Measurements from ENCODE around the gene SLC25A28. TPM values are rescaled to one million over a fixed set of nuclear protein-coding genes. Genes with fewer than 3 reads are reported as not detected.
A peak's percentile ranks its signal among the peaks of the same experiment; 100 is the strongest.
"Not testable (repeated sequence)": the region's sequence is repeated elsewhere in the genome, so short reads cannot be mapped to it uniquely, and the experiment has no call there.

Gene SLC25A28
- total RNA-seq, 1 experiment from 2014 or later, result 19.1 TPM

GRCh38 chr10:99630433-99630832, 10.2 kb upstream of the SLC25A28 start:
- in situ Hi-C loops (cut with HindIII; ENCODE audit: low sequenced_read_pairs), result no loop called here

GRCh38 chr10:99629625-99629978, 9.4 kb upstream of the SLC25A28 start:
- DNase-seq (ENCODE audit: low spot score), result no peak
- in situ Hi-C loops (cut with HindIII; ENCODE audit: low sequenced_read_pairs), result no loop called here

More at GRCh38 chr10:99630433-99630832, 10.2 kb upstream of the SLC25A28 start:
- no peak for DNase-seq (ENCODE audit: low spot score)

- no peak for DNase-seq (ENCODE audit: low spot score)
- in situ Hi-C loops (cut with HindIII; ENCODE audit: low sequenced_read_pairs), result no loop called here
Observed at GRCh38 chr10:99628923-99629624, 8.8 kb upstream of the SLC25A28 start.

- DNase-seq (ENCODE audit: low spot score); in situ Hi-C loops (cut with HindIII; ENCODE audit: low sequenced_read_pairs): not testable (repeated sequence)
Observed at GRCh38 chr10:99625124-99625523, 4.9 kb upstream of the SLC25A28 start.

- in situ Hi-C loops (cut with HindIII; ENCODE audit: low sequenced_read_pairs), result no loop called here
- DNase-seq (ENCODE audit: low spot score), result no peak
Observed at GRCh38 chr10:99623919-99624318, 3.7 kb upstream of the SLC25A28 start.

GRCh38 chr10:99621454-99622251, 1.4 kb upstream of the SLC25A28 start:
- no peak for DNase-seq (ENCODE audit: low spot score)
- in situ Hi-C loops (cut with HindIII; ENCODE audit: low sequenced_read_pairs), result no loop called here

GRCh38 chr10:99620711-99621453, 643 bp upstream of the SLC25A28 start:
- peak; percentile 90 for DNase-seq (ENCODE audit: low spot score)

GRCh38 chr10:99619090-99619800, 994 bp downstream of the SLC25A28 start:
- in situ Hi-C loops (cut with HindIII; ENCODE audit: low sequenced_read_pairs), result no loop called here

More at GRCh38 chr10:99620711-99621453, 643 bp upstream of the SLC25A28 start:
- in situ Hi-C loops (cut with HindIII; ENCODE audit: low sequenced_read_pairs), result no loop called here

GRCh38 chr10:99617696-99618095, 2.5 kb downstream of the SLC25A28 start:
- no peak for DNase-seq (ENCODE audit: low spot score)
- in situ Hi-C loops (cut with HindIII; ENCODE audit: low sequenced_read_pairs), result no loop called here

More at GRCh38 chr10:99619090-99619800, 994 bp downstream of the SLC25A28 start:
- DNase-seq (ENCODE audit: low spot score), result no peak

GRCh38 chr10:99615426-99615825, 4.8 kb downstream of the SLC25A28 start:
- in situ Hi-C loops (cut with HindIII; ENCODE audit: low sequenced_read_pairs), result no loop called here
- DNase-seq (ENCODE audit: low spot score), result no peak

GRCh38 chr10:99612167-99612831, 7.9 kb downstream of the SLC25A28 start:
- peak; percentile 79 for DNase-seq (ENCODE audit: low spot score)
- in situ Hi-C loops (cut with HindIII; ENCODE audit: low sequenced_read_pairs), result no loop called here

- DNase-seq (ENCODE audit: low spot score), result no peak
- in situ Hi-C loops (cut with HindIII; ENCODE audit: low sequenced_read_pairs), result no loop called here
Observed at GRCh38 chr10:99611326-99611725, 8.9 kb downstream of the SLC25A28 start.

- no peak for DNase-seq (ENCODE audit: low spot score)
- in situ Hi-C loops (cut with HindIII; ENCODE audit: low sequenced_read_pairs), result no loop called here
Observed at GRCh38 chr10:99610221-99610620, 10.0 kb downstream of the SLC25A28 start.

GRCh38 chr10:99609186-99609585, 11.1 kb downstream of the SLC25A28 start:
- DNase-seq (ENCODE audit: low spot score), result no peak
- in situ Hi-C loops (cut with HindIII; ENCODE audit: low sequenced_read_pairs), result no loop called here

GRCh38 chr10:99605351-99605750, 14.9 kb downstream of the SLC25A28 start:
- DNase-seq (ENCODE audit: low spot score), result no peak
- in situ Hi-C loops (cut with HindIII; ENCODE audit: low sequenced_read_pairs), result no loop called here

- DNase-seq (ENCODE audit: low spot score), result no peak
- in situ Hi-C loops (cut with HindIII; ENCODE audit: low sequenced_read_pairs), result no loop called here
Observed at GRCh38 chr10:99604862-99605261, 15.4 kb downstream of the SLC25A28 start.

- no peak for DNase-seq (ENCODE audit: low spot score)
- in situ Hi-C loops (cut with HindIII; ENCODE audit: low sequenced_read_pairs), result no loop called here
Observed at GRCh38 chr10:99598781-99599509, 21.3 kb downstream of the SLC25A28 start.

GRCh38 chr10:99598011-99598410, 22.2 kb downstream of the SLC25A28 start:
- no peak for DNase-seq (ENCODE audit: low spot score)
- in situ Hi-C loops (cut with HindIII; ENCODE audit: low sequenced_read_pairs), result no loop called here
